AG04450 (cell line): Measurements from ENCODE around the gene SNX30. TPM values are rescaled to one million over a fixed set of nuclear protein-coding genes. Genes with fewer than 3 reads are reported as not detected.

Experiments
- CTCF ChIA-PET: fragments of 300-600, 350-600 bp; formaldehyde crosslinking; extraction: SDS; loops from one replicate; lab custom pipeline; 2022; ENCODE audit warnings: antibody characterized with exemption, inconsistent platforms; lab: Charles Lee
- POLR2A ChIA-PET: fragments of 350-600 bp; formaldehyde crosslinking; extraction: SDS; loops from one replicate; lab custom pipeline; 2021; ENCODE audit warnings: antibody characterized with exemption, inconsistent platforms; lab: Yijun Ruan, JAX
- DNase-seq: peaks from one replicate; pipeline ENCODE4 v3.0.0-alpha.2; 2011; ENCODE audit warnings: low read depth, low spot score
- H3K27ac ChIP-seq: one replicate; pipeline ENCODE4 v1.5.1; 2012; ENCODE audit warnings: low read depth, low read length, control low read depth
- H3K27me3 ChIP-seq: one replicate; pipeline ENCODE4 v1.6.0; 2012; ENCODE audit warnings: low read length; ENCODE audit not compliant: control insufficient read depth, insufficient read depth
- H3K4me3 ChIP-seq: 2 replicates; pipeline ENCODE4 v1.5.1; 2011; ENCODE audit warnings: mild to moderate bottlenecking, low read depth, low read length, control low read depth
- H3K9me3 ChIP-seq: 2 replicates; pipeline ENCODE4 v1.5.1; 2012; ENCODE audit warnings: low read length; ENCODE audit not compliant: control insufficient read depth, insufficient read depth
- CTCF ChIP-seq: IDR thresholded peaks from 2 replicates; pipeline ENCODE4 v1.5.1; 2011; ENCODE audit warnings: low read depth, low read length, control low read depth, inconsistent platforms
- polyA plus RNA-seq: library from polyadenylated mRNA; depleted of rRNA; stranded (reverse); fragments of >200 nt; gene quantifications from 2 replicates; pipeline ENCODE4 v1.2.3, GENCODE V29; 2011

The SNX30 gene
- polyA plus RNA-seq, 1 experiment: 11.5 TPM

- Histone ChIP-seq H3K27me3 (no peaks in the 10 kb centered on the region), H3K27ac (no peak overlapping the region), H3K9me3 (no peaks in the 10 kb centered on the region), H3K4me3 (no peak overlapping the region)
- DNase-seq: no peak
- no peak for TF ChIP-seq CTCF
- ChIA-PET CTCF (no interaction called here), POLR2A (no interaction called here)
These were observed 23.7 kb downstream of the SNX30 start for GRCh38 chr9:112774006-112774996.

GRCh38 chr9:112777914-112778313 is 27.4 kb downstream of the SNX30 start:
- H3K4me3 ChIP-seq: no peak overlapping the region
- ChIA-PET POLR2A (no interaction called here), CTCF (no interaction called here)
- H3K27ac ChIP-seq: no peak overlapping the region
- H3K27me3 ChIP-seq: no peaks in the 10 kb centered on the region
- H3K9me3 ChIP-seq: no peaks in the 10 kb centered on the region
- no peak for TF ChIP-seq CTCF
- no peak for DNase-seq

- CTCF ChIA-PET: interaction anchor here (0.6 to 1.4 kb wide), 2 partner anchors 12 to 64 kb away, joined by 3 read pairs; no protein-coding TSS in a partner anchor
- no peaks in the 10 kb centered on the region for H3K27me3 ChIP-seq
- no peaks in the 10 kb centered on the region for H3K9me3 ChIP-seq
- H3K27ac ChIP-seq: no peak overlapping the region
- no peak for DNase-seq
- H3K4me3 ChIP-seq: no peak overlapping the region
- TF ChIP-seq CTCF: no peak
- POLR2A ChIA-PET: no interaction called here
These were observed 30.0 kb downstream of the SNX30 start for GRCh38 chr9:112780450-112781036.

- CTCF ChIA-PET: no interaction called here
- DNase-seq: no peak
- POLR2A ChIA-PET: no interaction called here
- no peaks in the 10 kb centered on the region for H3K27me3 ChIP-seq
- TF ChIP-seq CTCF: no peak
- H3K27ac ChIP-seq: no peak overlapping the region
- H3K9me3 ChIP-seq: no peaks in the 10 kb centered on the region
- no peak overlapping the region for H3K4me3 ChIP-seq
These were observed 31.7 kb downstream of the SNX30 start for GRCh38 chr9:112782218-112782617.

GRCh38 chr9:112783551-112783954 is 33.0 kb downstream of the SNX30 start:
- no peak for TF ChIP-seq CTCF
- ChIA-PET POLR2A (no interaction called here), CTCF (no interaction called here)
- no peaks in the 10 kb centered on the region for H3K9me3 ChIP-seq
- no peak overlapping the region for H3K27ac ChIP-seq
- no peak overlapping the region for H3K4me3 ChIP-seq
- no peaks in the 10 kb centered on the region for H3K27me3 ChIP-seq
- no peak for DNase-seq
